Fibroblast of upper back skin (primary cell): Measurements from ENCODE around the gene CD247.

Source experiments
- DNase-seq: peaks from one replicate; pipeline ENCODE4 v3.0.0-alpha.2; 2013

The CD247 gene

DNA sequence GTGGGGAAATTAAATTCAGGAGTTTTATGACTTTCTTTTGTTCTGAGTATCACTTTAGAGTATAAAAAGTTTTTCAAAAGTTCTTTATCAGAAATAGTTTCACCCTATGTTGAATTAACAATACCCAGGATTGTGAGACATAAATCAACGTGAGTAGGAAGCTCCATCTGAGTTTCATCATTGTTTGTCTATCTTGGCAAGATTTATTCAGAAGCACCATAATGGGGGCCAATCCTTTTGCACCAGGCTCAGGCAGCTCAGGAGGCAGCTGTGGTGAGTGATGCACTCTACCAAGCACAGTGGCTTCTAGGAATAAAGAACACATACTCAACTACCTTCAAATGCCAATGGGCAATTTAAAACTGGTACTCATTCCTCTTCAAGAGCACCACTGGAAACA lies 23.3 kb upstream of the CD247 start:
- peak; percentile 47 for DNase-seq

DNA sequence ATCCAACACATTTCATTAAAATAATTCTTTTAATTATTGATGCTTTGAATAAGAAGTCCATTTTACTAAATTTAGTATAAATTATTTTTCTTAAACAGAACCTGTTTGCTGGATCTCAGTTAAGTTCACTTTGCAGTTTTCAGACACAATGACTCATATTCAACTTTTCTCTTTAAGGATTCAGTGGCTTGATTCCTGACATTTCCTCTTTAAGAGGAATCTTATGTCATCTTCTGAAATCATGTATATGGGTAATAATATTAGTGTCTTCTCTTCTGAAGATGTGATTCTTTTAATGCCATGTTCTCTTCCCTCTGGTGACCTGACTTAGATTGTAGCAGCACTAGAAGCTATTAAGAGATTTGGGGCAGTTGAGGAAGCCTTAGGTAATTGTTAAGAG lies 22.7 kb upstream of the CD247 start:
- peak; percentile 45 for DNase-seq

DNA sequence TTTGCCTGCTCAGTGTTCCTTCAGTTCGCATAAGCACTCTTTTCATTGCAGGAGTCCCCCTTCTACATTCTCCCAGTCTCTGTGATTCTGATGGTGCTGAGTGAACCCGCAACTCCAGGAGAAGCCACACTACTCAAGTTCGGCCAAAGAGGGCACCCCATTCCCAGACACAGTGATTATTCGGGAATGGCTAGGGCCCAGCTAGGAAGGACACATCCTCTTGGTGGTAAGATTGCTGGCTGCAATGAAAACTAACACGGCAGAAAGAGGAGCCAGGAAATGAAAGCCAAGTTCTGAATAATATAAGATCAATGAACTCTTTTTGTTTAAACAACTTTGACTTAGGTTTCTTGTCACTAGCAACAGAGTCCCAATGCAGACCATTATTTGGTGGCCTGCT lies 20.3 kb upstream of the CD247 start:
- DNase-seq = no peak

DNA sequence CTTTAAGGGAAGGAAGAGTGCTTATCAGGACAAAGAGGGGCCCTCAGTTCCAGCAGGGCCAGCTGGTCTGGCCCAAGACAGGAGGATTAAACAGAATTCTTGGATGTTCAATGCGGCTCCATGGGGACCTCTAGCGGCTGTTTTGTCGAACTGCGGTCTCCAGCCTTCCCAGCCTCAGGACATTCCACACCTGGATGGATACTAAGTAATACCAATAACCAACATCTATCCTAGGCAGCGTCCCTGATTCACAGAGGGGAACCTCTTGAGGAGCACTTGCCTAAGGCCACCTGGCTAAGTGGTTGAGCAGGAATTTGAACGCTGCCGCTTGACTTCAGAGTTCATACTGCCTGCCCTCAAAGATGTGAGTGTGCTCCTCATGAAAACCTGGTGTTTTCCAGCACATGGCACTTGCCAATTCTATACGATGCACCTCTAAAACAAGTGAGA lies 15.5 kb upstream of the CD247 start:
- DNase-seq = peak; percentile 55

DNA sequence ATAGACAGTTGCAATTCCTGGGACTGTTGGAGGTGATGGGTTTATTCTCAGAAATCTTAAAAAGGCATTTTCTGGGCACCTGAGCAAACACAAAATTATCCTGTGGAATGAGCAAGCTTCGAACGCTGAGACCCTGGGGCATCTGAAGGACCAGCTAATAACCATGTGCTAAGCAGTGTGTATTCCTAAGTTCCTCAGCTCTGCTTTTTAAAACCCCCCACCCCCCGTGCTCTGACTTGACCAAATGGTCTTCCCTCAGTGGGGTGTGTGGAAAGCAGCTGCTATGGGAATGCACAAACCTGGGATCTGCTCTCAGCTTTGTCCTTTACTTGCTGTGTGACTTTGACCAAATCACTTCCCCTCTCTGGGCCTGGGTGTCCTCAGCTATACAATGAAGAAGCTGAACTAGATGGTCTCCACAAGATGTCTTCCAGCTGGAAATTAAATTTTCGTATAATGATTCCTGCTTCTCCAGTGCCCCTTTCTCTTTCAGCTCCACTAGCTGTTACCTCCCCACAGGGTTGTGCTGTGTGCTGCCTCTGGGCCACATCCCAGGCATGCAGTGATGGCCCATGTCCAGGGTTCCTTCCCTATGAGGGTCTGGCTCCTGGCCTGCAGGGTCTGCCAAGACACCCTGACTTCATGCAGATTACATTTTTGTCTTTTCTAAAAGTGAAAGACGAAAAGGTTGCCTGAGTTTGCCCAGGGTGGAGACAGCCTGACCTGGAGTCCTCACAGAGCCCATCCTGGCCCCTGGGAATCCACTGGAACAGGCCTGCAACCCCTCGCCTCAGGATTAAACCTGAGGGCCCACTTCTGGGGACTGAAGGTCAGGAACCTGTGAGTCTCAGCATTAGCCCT lies 14.9 kb upstream of the CD247 start:
- no peak for DNase-seq

DNA sequence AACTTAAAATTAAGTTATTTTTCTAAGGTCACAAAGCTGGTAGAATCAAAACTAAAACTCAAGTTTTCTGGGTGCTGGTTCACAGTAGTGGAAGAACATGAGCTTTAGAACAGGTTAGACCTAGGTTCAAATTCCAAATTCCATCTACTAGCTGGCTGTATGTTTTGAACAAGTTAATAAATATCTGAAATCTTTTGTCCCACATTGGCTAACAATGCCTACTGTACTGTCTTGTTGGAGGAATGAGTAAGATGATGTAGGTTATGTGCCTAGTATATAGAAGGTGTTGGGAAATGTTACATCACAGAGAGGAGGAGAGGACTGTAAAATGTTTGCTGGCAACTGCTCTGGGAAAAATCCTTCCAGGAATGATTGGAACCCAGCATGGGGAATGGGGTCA lies 14.0 kb upstream of the CD247 start:
- no peak for DNase-seq

DNA sequence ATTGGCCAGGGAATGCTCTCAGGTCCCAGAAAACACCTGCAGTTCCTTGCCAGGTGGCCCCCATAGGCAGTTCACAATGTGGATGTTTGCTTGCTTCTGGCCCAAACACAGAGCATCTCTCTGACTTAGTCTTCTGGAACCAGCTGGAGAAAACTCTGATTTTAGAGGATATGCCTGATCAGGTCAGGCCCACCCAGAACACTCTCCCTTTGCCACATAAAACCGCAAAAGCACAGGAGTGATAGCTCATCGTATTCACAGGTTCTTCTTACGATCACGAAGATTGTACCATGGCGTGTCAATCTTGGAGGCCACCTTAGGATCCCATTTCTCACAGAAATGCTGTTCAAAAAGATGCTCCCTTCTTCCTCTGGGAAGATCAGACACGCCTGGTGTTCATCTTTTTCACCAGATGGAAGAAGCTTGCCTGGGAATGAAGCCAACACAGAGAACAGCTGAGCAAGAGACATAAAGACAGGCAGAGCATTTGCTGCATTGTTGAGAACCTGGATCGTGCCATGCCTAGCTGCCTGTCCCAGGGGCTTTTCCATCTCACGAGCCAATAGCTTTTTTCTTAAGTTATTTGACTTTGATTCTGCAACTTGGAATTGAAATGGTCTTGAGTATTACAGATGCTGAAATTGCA lies 11.6 kb upstream of the CD247 start:
- peak; percentile 39 for DNase-seq

DNA sequence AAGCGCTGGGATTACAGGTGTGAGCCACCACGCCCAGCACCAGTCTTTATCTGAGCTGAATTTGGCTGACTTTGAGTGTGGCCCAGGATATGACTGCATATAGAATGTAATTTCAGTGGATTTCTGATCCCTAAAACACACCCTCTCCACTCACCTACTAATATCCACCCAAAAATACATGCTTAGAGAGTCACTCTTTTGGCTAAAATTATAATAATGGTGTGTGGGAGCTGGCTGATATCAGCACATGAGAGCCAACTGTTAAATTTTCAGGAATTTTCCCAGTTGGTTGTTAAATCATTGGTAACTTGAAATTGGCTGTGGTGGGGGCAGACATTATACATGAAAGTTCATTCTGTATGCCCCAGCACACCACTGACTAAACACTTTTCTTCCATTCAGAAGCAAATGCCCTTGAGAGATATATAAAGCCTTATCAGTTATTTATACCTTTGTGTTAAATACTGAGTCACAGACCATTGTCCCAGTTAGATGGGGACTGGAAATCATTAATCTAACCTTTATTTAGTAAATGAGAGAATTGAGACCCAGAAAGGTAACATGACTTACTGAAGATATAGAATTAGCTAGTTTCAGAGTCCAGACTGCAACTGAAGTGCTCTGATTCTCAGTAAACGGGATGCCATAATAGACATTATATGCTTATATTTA lies 9.9 kb upstream of the CD247 start:
- DNase-seq = no peak

DNA sequence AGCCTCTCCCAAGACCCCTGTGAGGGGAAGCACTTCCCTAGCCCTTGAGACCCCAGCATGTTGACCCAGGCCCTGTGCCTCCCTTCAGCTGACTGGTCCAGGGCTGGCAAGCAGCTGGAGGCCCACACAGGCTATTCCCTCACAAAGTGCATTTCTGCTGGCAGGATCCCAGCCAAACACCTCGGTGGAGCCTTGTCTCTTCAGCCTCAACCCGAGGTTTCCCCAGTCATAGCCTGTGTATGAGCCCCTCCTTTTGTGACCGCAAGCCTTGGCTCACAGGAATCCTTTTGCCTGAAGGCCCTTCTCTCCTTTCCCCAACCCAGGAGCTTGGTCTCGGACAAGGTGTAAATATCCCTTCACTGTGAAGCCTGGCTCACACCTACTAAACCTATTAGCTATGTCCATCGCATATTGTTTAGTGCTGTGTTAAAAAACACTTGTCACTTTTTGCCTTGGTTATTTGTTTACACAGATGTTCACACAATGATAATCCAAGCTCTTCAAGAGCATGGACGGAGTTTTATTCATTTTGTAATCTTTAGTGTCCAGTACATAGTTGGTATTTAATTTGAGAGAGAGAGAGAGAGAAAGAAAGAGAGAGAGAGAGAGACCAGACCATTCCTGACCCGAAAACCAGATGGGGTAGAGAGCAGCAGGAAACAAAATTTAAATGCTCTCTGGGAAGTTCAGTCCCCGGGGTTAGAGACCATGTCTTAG lies 8.5 kb upstream of the CD247 start:
- DNase-seq = no peak

DNA sequence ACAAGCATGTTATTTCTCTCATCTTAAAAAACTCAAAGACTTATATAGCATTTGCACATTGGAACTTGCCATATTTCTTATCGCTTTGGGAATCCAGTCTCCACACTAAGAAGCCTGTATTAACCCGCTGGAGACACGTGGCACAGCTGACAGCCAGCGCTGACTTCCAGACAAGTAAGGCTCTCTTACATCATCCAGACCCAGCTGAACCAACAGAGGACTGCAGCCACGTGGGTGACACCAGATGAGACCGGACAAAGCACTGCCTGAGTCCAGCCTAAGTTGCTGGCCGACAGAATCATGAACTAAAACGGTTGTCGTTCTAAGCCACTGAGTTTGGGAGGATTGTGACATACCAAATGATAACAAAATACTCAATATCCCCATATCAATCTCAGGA lies 6.3 kb upstream of the CD247 start:
- no peak for DNase-seq

DNA sequence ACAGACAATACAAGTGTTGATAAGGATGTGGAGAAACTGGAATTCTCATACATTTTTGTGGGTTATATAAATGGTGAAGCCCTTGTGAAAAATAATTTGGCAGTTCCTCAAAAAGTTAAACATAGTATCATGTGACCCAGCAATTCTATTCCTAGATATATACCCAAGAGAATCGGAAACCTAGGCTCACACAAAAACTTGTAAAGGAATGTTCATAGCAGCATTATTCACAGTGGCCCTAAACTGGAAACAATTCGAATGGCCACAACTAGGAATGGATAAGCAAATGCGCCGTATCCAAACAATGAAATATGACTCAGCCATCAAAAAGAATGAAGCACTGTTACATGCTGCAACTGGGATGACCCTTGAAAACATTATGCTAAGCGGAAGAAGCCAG lies 3.9 kb upstream of the CD247 start:
- peak; percentile 14 for DNase-seq

DNA sequence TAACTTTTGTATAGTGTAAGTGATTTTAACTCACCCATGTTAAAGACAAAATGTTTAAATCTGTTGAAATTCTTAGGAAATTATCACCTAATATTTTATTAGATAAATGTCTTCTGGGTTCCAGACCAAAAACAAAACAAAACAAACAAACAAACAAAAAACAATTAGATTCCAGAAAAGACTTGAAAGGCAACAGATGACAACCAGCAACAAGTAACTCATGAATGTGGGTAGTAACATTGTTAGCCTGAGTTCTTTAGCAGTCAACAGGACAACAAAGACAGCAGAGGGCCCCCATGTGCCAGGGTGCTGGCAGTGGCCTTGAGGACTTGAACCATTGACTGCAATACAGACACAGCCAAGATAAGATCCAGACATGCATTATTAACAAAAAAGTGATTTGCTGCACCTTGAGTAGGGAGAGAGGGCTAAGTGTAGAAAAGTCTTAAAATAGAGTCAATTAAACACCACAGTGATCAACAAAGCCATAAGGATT lies 2.4 kb upstream of the CD247 start:
- DNase-seq = no peak

DNA sequence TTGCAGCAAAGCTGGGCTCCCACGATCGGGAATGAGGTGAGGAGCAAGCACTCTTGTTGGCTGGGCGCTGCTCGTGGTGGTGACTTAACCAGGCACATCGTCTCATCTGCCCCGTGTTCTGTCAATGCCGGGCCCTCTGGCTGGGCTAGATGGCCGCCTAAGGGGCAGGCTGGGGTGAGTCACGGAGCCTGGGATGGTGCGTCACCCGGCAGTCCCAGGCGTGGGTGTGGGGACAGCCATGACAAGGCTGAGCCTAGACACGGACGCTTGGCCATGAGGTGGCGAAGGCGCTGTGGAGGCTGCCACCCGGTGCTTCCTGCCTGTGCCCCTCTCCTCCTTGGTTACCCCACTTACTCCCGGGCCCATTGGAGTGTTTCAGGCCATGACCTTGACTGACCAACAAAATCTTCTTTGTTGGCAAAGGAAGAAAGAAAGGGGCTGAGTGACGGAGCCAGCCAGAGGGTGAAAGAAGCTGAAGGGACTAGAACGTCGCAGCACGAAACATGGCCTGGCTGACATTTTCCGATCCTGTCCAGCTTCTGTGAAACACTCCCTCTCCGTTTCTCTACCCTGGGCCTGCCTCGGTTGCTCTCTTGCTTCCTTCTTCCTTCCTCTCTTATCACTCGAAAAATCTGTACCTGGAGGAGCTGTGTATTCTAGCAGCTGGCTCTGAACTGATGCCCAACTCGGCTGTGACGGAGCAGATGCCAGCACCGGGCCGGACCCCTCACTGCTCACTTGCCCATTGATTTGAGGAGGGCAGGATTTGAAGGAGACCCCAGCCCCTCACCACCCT lies 596 bp downstream of the CD247 start:
- no peak for DNase-seq

DNA sequence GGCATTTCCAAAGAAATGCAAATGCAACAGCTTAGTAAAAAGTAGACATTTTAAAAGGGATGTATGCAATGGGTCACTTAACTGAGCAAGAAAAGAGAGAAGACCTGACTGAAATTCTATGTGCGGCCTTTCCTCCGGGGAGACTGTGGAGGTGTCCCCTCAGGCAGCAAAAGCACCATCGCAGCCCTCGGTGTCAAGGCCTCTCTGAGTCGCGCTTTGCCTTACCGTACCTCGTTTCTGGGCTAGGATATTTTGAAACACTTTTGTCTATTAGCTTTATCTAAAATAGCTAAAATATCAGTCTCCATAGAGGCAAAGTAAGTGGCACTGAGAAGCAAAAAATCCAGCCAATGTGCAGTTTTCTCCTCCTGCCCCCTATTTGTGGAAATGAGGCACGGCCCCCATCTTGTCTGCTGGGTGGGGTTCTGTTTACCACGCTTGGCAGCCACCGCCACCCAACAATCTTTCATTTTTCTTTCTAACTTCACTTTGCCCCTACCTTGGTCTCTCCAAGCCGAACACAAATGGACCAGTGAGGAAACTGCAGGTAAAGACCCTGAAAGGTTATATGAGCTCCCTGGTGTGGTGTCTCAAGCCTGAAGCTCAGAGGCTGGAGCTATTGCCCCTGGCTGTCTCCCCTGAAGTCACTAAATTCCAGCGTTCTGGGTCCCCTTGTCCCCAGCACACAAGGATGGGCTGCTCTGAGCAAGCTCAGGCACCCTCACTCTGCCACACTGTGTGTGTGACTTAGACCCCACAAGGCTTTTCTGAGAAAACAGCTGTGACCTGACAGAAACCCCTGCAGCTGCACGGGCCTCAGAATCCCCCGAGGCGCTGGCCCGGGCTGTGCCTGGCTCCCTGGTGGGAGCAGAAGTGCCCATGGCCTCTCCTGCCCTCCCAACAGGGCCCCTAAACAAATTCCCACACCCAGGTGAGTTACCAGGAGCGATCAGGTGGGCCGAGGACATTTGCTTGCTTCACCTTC lies 1.6 kb downstream of the CD247 start:
- DNase-seq = no peak

DNA sequence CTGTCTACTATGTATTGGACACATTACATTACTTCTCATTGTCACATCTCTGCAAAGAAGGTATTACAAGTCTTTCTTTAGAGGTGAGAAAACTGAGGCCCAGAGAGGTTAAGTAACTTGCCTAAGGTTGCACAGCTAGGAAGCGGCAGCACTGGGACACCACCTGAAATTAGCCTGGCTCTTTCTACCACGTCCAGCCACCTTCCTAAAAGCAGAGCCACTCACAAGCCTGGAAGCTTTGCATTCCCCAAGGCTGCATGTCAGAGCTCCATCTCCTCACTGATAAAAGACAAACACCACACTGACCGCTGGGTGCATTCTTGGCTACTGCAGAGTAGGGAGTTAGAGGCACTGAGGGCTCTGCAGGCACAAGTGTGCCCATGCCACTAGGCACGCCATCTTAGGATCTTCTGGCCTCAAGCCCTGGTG lies 2.4 kb downstream of the CD247 start:
- no peak for DNase-seq

DNA sequence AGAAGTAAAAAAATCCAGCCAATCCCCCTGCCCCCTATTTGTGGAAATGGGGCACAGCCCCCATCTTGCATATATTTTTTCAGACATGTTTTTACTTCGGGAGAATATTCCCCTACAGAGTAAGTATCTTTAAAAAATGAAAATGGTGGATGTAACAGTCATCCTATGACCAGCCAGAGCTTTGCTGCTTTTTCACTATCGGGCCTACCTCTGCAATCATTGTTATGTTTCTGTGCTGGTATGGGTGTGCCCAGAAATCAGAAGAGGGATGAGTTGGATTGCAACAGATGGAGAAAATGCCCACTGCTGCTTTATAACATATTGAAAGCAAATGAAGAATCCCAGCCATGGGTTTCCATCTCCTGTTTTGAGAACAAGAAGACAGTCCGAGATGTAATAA lies 2.9 kb downstream of the CD247 start:
- no peak for DNase-seq

DNA sequence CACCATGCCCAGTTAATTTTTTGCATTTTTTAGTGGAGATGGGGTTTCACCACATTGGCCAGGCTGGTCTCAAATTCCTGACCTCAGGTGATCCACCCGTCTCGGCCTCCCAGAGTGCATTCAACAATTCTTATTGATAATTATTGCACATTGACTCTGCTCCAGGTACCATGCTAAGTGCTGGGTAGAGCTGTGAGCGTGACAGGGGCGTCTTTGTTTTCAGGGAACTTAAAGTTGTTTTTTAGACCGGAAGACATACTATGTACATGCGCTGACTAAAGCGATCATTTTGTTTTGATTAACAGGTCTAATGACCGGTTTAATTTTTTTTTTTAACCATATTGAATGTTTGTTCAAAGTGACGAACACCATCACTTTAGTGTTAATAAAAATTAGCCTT lies 4.0 kb downstream of the CD247 start:
- DNase-seq = no peak

DNA sequence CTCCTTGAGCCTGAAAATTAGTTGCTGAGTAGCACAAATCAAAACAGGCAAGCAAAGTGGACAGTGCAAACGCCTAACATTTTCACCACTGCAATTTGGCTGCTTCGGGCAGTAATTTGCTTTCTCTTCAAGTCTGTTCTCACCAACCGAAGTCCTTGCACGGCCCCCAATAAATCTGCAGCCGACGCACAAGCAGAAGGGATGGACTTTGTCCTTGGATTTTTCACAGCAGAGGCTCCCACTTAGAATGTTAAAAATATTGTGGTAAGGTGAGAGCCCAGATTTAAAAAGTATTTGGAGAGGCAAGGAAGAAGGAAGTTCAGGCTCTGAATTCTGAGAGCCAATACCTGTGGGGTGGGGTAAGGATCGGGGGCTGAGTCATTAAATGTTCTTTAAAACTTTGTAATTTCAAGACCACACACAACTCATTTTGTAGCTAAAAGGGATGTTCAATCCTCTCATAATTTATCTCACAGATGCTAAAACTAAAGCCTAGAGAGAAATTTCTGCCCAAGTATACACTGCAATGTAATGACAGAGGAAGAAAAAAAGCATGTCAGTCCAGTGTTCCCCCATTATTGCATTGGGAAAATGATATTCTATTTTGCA lies 6.2 kb downstream of the CD247 start:
- no peak for DNase-seq

DNA sequence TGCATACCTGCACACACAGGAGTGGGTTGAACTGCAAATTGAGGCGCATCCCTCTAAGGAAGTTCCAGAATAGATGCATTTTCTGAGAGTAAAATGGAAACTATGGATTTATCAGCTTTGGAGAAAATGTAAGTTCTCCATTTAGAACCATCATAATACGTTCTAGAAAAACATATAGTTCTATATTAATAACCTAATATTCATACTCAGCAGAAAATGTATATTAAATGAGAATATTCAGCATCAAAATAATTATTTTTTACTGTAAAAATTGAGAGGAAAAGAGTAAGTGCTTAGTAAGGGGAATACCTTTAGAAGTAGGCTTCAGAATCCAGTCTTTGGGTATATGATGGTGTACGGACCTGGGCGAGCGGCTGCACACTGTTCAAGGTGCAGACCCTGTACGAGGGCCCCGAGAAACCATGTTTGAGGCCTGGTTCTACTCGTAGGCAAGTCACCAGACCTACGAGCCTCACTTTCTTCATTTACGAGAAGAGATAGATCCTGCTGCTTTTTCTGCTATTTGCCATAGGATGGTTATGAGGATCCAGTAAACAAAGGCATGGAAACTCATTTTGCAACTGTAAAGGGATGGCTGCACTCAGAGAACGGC lies 6.8 kb downstream of the CD247 start:
- no peak for DNase-seq

DNA sequence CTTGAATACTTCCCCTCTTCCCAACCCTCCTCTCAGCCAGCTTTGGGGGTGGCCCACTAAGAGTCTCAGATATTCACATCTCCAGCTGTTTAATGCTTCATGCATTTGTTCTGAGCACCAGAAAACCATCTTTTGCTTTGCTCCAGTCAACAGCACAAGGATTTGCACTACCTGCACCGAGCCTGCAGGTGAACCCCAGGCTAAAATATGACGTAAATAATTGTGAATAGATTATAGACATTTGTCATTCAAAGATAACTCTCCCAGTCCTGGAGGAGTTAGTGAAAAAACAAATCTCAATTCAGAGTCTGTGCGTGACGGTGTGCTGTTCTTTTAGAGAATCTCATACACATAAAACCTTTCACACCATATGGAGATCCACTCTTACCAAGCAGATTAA lies 7.4 kb downstream of the CD247 start:
- no peak for DNase-seq
